SH-SY5Y (cell line): ENCODE data around the gene C4orf17.

Experiments used
- GATA2 ChIP-seq: IDR thresholded peaks from 2 replicates; pipeline ENCODE4 v1.6.1; 2011; ENCODE audit warnings: mild to moderate bottlenecking, low read depth, low read length
- GATA3 ChIP-seq: IDR thresholded peaks from 2 replicates; pipeline ENCODE4 v1.6.1; 2011; ENCODE audit warnings: low read depth, mild to moderate bottlenecking, low read length, moderate library complexity

- TF ChIP-seq GATA2 (no peak), GATA3 (no peak)
Measured at GRCh38 chr4:99564921-99565320, 54.1 kb downstream of the C4orf17 start.
